Uterus (tissue), 2 donors: ENCODE data around the gene TRIM38.

ENCODE experiments used
- CTCF ChIP-seq, 4 experiments: fragments of 200-600 bp in 2 of 4; fragments of 450-650 bp in 2 of 4; sonication (generic) in 2 of 4; IDR thresholded peaks; one replicate each; pipeline ENCODE4 v1.5.1; 2016 to 2019; ENCODE audit warnings: antibody characterized with exemption in 4 of 4, mild to moderate bottlenecking in 2 of 4, moderate library complexity in 1 of 4
- POLR2A ChIP-seq, 2 donors: fragments of 450-650 bp; IDR thresholded peaks; one replicate each; pipeline ENCODE4 v1.6.1; 2016; ENCODE audit warnings: antibody characterized with exemption in 2 of 2, mild to moderate bottlenecking in 1 of 2, moderate library complexity in 1 of 2

- no peak for TF ChIP-seq CTCF (IDR thresholded peaks at IDR 0.05)
- TF ChIP-seq POLR2A (IDR thresholded peaks at IDR 0.05) = no peak
Observed at GRCh38 chr6:25951296-25952032, 11.1 kb upstream of the TRIM38 start.
